WTC11 (cell line): ENCODE measurements around the gene CENPM.

ENCODE experiments used
- ELF4 ChIP-seq: sonication (generic); formaldehyde crosslinking; IDR thresholded peaks from 2 replicates; pipeline ENCODE4 v1.8.1; 2022; ENCODE audit warnings: low read depth, mild to moderate bottlenecking, moderate library complexity, missing genetic modification reagents
- STAT6 ChIP-seq: sonication (generic); formaldehyde crosslinking; conservative IDR thresholded peaks from 2 replicates; pipeline ENCODE4 v1.8.1; 2023; ENCODE audit warnings: mild to moderate bottlenecking, low read depth, missing genetic modification reagents, moderate library complexity
- TEAD4 ChIP-seq: sonication (generic); formaldehyde crosslinking; IDR thresholded peaks from 2 replicates; pipeline ENCODE4 v1.8.0; 2022; ENCODE audit warnings: mild to moderate bottlenecking, missing genetic modification reagents
- ZNF232 ChIP-seq: sonication (generic); formaldehyde crosslinking; IDR thresholded peaks from 2 replicates; pipeline ENCODE4 v1.8.0; 2022; ENCODE audit warnings: mild to moderate bottlenecking, missing genetic modification reagents
- TF ChIP-seq, protein P1 (sequence below): sonication (generic); formaldehyde crosslinking; IDR thresholded peaks from 2 replicates; pipeline ENCODE4 v1.8.1; 2022; ENCODE audit warnings: mild to moderate bottlenecking, moderate library complexity, missing genetic modification reagents
- TF ChIP-seq, protein P2 (sequence below): sonication (generic); formaldehyde crosslinking; IDR thresholded peaks from 2 replicates; pipeline ENCODE4 v1.8.0; 2022; ENCODE audit warnings: missing genetic modification reagents
- TF ChIP-seq, protein P3 (sequence below): fragments of 200-600 bp; IDR thresholded peaks from 2 replicates; pipeline ENCODE4 v1.8.0; 2022; ENCODE audit warnings: antibody characterized with exemption
- TF ChIP-seq, protein P4 (sequence below): sonication (generic); formaldehyde crosslinking; IDR thresholded peaks from 2 replicates; pipeline ENCODE4 v1.8.1; 2023; ENCODE audit warnings: mild to moderate bottlenecking, moderate library complexity, missing genetic modification reagents
- TF ChIP-seq, protein P5 (sequence below): sonication (generic); formaldehyde crosslinking; IDR thresholded peaks from 2 replicates; pipeline ENCODE4 v1.8.1; 2022; ENCODE audit warnings: low read depth, mild to moderate bottlenecking, moderate library complexity, missing genetic modification reagents, borderline replicate concordance
- TF ChIP-seq, protein P6 (sequence below): sonication (generic); formaldehyde crosslinking; IDR thresholded peaks from 2 replicates; pipeline ENCODE4 v1.8.1; 2022; ENCODE audit warnings: low read depth, missing genetic modification reagents, borderline replicate concordance
- TF ChIP-seq, protein P7 (sequence below): fragments of 250-450 bp; sonication (Bioruptor Pico); conservative IDR thresholded peaks from 2 replicates; pipeline ENCODE4 v1.9.0; 2021; ENCODE audit warnings: mild to moderate bottlenecking

DNA sequence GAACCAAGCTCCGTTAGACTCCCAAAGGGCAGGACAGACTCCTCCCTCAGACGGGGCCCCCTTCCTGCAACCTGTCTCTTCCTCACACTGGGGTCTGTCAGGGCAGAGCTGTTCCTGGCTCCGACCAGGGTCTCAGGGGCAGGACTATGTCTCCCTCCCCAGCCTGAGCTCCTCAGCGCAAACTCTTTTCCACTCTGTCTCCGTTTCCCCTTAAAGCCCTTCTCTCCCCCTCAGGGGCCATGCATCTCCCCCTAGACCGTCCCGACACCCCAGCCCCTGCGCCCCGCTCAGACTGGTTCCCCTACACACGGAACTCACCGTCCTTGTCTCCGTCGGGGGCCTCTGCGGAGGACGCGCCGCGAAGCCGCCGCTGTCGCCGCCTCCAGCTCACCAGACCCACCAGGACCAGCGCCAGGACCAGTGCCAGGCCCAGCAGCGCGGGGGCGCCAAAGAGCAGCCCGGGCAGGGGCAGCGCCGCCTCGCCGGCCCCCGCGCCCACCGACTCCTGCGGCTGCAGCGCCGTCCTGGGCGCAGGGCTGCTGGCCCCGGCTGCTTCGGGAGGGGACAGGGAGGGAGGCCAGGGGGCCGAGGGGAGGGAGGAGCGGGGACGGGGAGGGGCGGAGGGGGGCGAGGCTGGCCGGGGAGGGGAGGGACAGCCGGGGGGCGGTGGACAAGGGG is 21.0 kb downstream of the CENPM start:
- no peak for TF ChIP-seq TEAD4 (CRISPR knock-in tag)
- TF ChIP-seq, protein P1, sequence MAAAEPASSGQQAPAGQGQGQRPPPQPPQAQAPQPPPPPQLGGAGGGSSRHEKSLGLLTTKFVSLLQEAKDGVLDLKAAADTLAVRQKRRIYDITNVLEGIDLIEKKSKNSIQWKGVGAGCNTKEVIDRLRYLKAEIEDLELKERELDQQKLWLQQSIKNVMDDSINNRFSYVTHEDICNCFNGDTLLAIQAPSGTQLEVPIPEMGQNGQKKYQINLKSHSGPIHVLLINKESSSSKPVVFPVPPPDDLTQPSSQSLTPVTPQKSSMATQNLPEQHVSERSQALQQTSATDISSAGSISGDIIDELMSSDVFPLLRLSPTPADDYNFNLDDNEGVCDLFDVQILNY (CRISPR knock-in tag), result no peak
- TF ChIP-seq, protein P2, sequence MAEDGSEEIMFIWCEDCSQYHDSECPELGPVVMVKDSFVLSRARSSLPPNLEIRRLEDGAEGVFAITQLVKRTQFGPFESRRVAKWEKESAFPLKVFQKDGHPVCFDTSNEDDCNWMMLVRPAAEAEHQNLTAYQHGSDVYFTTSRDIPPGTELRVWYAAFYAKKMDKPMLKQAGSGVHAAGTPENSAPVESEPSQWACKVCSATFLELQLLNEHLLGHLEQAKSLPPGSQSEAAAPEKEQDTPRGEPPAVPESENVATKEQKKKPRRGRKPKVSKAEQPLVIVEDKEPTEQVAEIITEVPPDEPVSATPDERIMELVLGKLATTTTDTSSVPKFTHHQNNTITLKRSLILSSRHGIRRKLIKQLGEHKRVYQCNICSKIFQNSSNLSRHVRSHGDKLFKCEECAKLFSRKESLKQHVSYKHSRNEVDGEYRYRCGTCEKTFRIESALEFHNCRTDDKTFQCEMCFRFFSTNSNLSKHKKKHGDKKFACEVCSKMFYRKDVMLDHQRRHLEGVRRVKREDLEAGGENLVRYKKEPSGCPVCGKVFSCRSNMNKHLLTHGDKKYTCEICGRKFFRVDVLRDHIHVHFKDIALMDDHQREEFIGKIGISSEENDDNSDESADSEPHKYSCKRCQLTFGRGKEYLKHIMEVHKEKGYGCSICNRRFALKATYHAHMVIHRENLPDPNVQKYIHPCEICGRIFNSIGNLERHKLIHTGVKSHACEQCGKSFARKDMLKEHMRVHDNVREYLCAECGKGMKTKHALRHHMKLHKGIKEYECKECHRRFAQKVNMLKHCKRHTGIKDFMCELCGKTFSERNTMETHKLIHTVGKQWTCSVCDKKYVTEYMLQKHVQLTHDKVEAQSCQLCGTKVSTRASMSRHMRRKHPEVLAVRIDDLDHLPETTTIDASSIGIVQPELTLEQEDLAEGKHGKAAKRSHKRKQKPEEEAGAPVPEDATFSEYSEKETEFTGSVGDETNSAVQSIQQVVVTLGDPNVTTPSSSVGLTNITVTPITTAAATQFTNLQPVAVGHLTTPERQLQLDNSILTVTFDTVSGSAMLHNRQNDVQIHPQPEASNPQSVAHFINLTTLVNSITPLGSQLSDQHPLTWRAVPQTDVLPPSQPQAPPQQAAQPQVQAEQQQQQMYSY (CRISPR knock-in tag), result no peak
- TF ChIP-seq, protein P3, sequence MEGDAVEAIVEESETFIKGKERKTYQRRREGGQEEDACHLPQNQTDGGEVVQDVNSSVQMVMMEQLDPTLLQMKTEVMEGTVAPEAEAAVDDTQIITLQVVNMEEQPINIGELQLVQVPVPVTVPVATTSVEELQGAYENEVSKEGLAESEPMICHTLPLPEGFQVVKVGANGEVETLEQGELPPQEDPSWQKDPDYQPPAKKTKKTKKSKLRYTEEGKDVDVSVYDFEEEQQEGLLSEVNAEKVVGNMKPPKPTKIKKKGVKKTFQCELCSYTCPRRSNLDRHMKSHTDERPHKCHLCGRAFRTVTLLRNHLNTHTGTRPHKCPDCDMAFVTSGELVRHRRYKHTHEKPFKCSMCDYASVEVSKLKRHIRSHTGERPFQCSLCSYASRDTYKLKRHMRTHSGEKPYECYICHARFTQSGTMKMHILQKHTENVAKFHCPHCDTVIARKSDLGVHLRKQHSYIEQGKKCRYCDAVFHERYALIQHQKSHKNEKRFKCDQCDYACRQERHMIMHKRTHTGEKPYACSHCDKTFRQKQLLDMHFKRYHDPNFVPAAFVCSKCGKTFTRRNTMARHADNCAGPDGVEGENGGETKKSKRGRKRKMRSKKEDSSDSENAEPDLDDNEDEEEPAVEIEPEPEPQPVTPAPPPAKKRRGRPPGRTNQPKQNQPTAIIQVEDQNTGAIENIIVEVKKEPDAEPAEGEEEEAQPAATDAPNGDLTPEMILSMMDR, result peak; percentile 85
- no peak for TF ChIP-seq STAT6 (CRISPR knock-in tag)
- TF ChIP-seq ELF4 (CRISPR knock-in tag), result no peak
- TF ChIP-seq, protein P4, sequence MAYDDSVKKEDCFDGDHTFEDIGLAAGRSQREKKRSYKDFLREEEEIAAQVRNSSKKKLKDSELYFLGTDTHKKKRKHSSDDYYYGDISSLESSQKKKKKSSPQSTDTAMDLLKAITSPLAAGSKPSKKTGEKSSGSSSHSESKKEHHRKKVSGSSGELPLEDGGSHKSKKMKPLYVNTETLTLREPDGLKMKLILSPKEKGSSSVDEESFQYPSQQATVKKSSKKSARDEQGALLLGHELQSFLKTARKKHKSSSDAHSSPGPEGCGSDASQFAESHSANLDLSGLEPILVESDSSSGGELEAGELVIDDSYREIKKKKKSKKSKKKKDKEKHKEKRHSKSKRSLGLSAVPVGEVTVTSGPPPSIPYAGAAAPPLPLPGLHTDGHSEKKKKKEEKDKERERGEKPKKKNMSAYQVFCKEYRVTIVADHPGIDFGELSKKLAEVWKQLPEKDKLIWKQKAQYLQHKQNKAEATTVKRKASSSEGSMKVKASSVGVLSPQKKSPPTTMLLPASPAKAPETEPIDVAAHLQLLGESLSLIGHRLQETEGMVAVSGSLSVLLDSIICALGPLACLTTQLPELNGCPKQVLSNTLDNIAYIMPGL, result peak; percentile 79; the same call in 1 of the 2 replicates
- TF ChIP-seq ZNF232 (CRISPR knock-in tag), result no peak
- TF ChIP-seq, protein P5, sequence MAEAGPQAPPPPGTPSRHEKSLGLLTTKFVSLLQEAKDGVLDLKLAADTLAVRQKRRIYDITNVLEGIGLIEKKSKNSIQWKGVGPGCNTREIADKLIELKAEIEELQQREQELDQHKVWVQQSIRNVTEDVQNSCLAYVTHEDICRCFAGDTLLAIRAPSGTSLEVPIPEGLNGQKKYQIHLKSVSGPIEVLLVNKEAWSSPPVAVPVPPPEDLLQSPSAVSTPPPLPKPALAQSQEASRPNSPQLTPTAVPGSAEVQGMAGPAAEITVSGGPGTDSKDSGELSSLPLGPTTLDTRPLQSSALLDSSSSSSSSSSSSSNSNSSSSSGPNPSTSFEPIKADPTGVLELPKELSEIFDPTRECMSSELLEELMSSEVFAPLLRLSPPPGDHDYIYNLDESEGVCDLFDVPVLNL (CRISPR knock-in tag), result no peak
- TF ChIP-seq, protein P6, sequence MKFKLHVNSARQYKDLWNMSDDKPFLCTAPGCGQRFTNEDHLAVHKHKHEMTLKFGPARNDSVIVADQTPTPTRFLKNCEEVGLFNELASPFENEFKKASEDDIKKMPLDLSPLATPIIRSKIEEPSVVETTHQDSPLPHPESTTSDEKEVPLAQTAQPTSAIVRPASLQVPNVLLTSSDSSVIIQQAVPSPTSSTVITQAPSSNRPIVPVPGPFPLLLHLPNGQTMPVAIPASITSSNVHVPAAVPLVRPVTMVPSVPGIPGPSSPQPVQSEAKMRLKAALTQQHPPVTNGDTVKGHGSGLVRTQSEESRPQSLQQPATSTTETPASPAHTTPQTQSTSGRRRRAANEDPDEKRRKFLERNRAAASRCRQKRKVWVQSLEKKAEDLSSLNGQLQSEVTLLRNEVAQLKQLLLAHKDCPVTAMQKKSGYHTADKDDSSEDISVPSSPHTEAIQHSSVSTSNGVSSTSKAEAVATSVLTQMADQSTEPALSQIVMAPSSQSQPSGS, result no peak
- TF ChIP-seq, protein P7, sequence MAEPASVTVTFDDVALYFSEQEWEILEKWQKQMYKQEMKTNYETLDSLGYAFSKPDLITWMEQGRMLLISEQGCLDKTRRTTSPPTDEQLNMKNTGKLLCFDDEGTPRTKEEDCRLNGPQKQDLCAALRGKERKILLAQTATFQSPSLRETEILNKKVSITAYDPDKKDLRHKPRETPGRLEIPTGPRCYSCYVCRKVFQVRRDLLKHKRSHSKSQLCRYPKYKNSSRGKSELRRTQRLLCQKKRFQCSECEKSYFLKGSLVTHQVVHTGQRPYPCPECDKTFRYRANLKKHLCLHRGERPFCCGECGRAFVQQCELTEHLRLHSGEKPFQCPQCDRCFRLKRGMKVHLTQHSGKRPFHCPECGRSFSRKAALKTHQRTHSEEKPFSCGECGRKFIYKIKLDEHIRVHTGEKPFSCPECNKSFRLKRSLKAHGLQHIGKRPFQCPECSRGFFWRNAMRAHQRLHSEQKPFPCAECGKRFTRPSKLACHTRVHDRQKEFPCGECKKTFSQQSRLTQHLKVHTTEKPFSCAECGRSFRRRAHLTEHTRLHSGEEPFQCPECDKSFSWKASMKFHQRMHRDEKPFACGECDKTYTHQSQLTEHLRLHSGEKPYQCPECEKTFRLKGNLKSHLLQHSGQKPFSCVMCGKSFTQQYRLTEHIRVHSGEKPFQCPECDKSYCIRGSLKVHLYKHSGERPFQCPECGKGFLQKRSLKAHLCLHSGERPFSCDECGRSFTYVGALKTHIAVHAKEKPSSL, result no peak
